HG02623 (cell line): Measurements from ENCODE around the gene RERE.
A peak's percentile ranks its signal among the peaks of the same experiment; 100 is the strongest.
"Not testable (repeated sequence)": the region's sequence is repeated elsewhere in the genome, so short reads cannot be mapped to it uniquely, and the experiment has no call there.

Experiments used
- ATAC-seq: cut with Tn5 transposase; IDR thresholded peaks from one replicate; pipeline ENCODE4 v1.9.1; 2021; ENCODE audit warnings: moderate library complexity; ENCODE audit not compliant: unreplicated experiment

The RERE gene

GRCh38 chr1:8619917-8620502 is 197.4 kb downstream of the RERE start:
- ATAC-seq = not testable (repeated sequence)

- not testable (repeated sequence) for ATAC-seq
Observed at GRCh38 chr1:8619419-8619818, 198.0 kb downstream of the RERE start.

DNA sequence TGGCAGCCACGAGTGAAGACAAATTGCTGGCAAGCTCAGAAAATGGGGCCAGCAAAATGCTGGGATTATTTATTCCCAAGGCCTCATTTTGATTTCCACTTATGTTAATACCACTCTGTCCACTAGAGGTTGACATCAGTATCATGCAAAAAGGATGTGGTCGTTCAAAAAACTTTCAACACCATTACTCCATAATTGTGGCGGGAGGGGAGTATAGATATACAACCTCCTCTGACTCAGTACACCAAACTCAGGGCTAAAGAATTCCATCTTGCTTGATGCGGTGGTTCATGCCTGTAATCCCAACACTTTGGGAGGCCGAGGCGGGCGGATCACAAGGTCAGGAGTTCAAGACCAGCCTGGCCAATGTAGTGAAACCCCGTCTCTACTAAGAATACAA is 200.6 kb downstream of the RERE start:
- ATAC-seq = not testable (repeated sequence)

DNA sequence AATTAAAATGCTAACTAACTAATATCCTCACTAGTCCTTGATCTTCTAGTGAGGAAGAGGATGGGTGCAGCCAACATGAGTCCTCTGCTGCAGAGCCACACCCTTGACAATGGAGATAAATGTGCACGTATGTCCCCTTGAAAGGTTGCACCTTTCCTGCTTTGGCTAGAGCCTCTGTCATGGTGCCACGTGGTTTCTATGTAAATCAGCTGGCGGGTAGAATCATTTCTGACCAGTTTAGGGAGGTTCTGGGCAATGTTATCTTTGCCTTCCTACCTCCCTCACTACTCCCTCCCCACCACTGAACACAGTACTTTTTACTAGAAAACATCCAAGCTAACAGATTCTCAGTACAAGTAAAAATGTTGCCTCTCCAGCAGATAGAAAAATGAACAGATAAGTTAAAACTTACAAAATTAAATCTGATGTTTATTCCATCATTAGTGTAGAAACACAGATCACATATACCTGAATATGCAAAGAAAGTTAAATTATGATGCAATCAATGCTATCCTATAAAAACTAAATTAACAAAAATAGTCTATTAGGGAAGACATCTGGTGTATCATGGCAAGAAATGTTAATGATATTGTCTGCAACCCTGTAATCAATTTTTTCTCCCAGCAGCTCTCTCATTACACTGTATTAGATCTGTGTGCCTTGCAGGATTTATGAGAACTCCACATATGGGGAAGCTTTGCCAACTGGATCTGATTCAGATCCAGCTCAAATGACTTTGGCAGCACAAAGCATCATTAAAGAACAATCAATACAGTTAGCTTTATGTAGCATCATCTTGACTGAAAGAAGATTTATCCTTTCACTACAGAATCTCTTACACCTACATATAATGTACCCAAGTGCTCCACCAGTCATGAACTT is 205.6 kb downstream of the RERE start:
- not testable (repeated sequence) for ATAC-seq

GRCh38 chr1:8607906-8608305 is 209.5 kb downstream of the RERE start:
- ATAC-seq = no peak

GRCh38 chr1:8604041-8604945 is 213.1 kb downstream of the RERE start:
- peak; percentile 66 for ATAC-seq

GRCh38 chr1:8603220-8603616 is 214.2 kb downstream of the RERE start:
- ATAC-seq = no peak

DNA sequence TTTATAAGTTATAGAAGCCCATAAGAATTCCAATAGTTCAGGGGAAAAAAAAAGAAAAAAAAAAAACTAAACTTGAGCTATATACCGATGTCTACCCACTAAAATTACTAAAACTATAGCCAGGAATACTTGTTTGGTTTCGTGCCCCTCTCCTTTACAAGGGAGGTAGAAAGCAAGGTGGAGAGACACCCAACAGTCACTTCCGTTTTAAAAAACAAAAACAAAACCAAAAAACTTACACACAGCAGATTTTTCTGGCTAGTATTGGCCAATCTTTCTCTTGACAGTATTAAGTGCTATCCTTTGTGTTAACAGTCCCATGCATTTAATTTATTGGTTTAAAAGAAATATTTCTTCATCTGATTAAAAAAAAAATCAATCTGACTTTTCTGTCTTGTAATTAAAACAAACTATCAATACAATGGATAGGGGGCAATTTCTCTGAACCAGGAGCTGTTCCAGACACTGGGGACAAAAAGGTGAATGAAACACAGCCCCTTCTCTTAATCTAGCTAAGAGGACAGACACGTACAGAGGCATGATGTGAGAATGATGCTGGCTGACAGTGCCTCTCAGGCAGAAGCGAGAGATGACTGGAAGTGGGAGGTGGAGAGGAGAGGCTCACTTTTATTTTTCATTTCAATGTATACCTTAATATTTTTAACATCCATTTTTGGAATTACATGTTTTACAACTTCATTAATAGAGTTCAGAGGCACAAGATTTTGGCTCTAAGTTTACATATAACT is 214.8 kb downstream of the RERE start:
- ATAC-seq = no peak

DNA sequence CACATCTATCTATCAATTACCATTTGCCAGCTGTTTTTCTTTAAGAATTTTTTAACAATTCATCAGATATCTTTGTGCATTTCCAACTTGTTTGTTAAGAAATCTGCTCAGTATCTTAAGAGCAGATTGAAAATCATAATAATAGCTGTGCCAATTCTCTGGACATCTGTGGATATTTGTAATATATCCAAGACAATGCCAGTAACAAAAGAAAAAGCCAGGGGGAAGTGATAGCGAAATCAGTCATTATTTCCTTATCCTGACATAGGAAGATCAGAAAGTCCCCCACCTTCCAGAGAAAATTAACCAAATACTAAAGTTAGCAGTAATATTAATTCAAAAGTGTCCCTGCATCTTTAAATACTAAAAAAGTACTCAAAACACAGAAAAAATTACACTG is 217.1 kb downstream of the RERE start:
- ATAC-seq = no peak

GRCh38 chr1:8599646-8600212 is 217.7 kb downstream of the RERE start:
- ATAC-seq = no peak

GRCh38 chr1:8598783-8599182 is 218.7 kb downstream of the RERE start:
- ATAC-seq = no peak

GRCh38 chr1:8598060-8598724 is 219.2 kb downstream of the RERE start:
- ATAC-seq = no peak

DNA sequence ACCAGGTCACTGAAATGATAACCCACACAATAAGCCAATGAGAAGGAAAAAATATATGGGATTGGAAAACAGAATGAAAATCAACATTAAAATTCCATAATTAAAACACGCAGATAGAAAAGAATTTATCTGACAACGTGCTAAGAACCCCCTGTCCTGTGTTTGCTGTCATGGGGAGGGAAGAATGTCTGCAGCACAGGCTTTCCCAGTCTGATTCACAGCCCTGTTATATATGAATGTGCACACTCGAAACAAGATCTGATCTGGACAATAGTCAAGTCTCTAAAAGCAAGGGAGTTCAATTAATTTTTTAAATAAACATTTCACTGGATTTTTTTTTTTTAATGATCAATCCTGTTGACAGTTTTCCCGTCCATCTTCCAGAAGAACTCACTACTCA is 220.0 kb downstream of the RERE start:
- ATAC-seq = no peak

- ATAC-seq = no peak
Observed at GRCh38 chr1:8595941-8596340, 221.5 kb downstream of the RERE start.

GRCh38 chr1:8595332-8595731 is 222.1 kb downstream of the RERE start:
- no peak for ATAC-seq

DNA sequence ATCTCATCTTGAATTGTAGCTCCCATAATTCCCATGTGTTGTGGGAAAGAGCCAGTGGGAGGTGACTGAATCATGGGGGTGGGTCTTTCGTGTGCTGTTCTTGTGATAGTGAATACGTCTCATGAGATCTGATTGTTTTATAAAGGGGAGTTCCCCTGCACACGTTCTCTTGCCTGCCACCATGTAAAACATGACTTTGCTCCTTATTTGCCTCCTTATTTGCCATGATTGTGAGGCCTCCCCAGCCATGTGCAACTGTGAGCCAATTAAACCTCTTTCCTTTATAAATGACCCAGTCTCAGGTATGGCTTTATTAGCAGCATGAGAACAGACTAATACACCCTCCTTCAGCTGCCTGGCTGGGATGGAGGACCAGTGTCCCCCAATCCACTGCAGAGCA is 224.1 kb downstream of the RERE start:
- not testable (repeated sequence) for ATAC-seq

DNA sequence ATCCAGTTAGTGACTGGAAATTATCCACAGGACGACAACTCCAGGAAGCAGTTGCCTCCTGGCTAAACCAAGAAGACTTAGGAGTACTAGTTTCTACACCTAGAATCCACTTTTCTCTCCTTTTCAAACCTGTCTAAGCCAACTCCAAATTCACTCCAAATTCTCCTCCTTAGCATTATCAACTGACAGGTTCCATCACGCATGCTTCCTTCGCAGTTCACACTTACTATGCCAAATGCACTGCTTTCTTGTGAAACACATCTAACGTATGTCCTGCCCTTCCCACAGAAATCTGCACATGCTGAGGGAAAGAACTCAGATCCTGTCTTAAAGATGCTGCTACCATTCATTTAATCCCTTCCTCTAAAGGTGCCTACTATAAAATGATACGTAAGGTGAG is 225.9 kb downstream of the RERE start:
- no peak for ATAC-seq

GRCh38 chr1:8590721-8591351 is 226.6 kb downstream of the RERE start:
- ATAC-seq = no peak

GRCh38 chr1:8589571-8589970 is 227.9 kb downstream of the RERE start:
- no peak for ATAC-seq
